Measurements from ENCODE around the gene LRRC75B. TPM values are rescaled to one million over a fixed set of nuclear protein-coding genes. Genes with fewer than 3 reads are reported as not detected.
"Not testable (repeated sequence)": the region's sequence is repeated elsewhere in the genome, so short reads cannot be mapped to it uniquely, and the experiment has no call there.

Gene LRRC75B
- total RNA-seq, 2 experiments from 2014 or later, result 0.25 TPM; not detected in 1

GRCh38 chr22:24599514-24599913 lies 6.6 kb upstream of the LRRC75B start:
- no peak overlapping the region for H3K4me3 Mint-ChIP-seq
- H3K9me3 Mint-ChIP-seq, result no peaks in the 10 kb centered on the region
- no peaks in the 10 kb centered on the region for H3K36me3 Mint-ChIP-seq (ENCODE audit: low read depth)
- H3K27me3 Mint-ChIP-seq (ENCODE audit: low read depth), result no peaks in the 10 kb centered on the region
- no peak for DNase-seq
- CTCF ChIA-PET, result no interaction called here
- intact Hi-C loops (cut with micrococcal nuclease), result no loop called here
- peaks cover 17% of the 10 kb centered on the region for H3K4me1 Mint-ChIP-seq (ENCODE audit: low read depth)
- H3K27ac Mint-ChIP-seq, result no peak overlapping the region

- CTCF ChIA-PET; H3K36me3 Mint-ChIP-seq (ENCODE audit: low read depth); H3K4me1 Mint-ChIP-seq (ENCODE audit: low read depth); H3K27me3 Mint-ChIP-seq (ENCODE audit: low read depth); DNase-seq; H3K4me3 Mint-ChIP-seq; intact Hi-C loops (cut with micrococcal nuclease); H3K9me3 Mint-ChIP-seq; H3K27ac Mint-ChIP-seq: not testable (repeated sequence)
These were observed 4.2 kb upstream of the LRRC75B start for GRCh38 chr22:24597076-24597475.

- Mint-ChIP-seq H3K27me3 (ENCODE audit: low read depth) (peaks cover 9% of the 10 kb centered on the region), H3K9me3 (no peaks in the 10 kb centered on the region), H3K4me3 (no peak overlapping the region), H3K4me1 (ENCODE audit: low read depth) (peaks cover 4% of the 10 kb centered on the region), H3K27ac (no peak overlapping the region), H3K36me3 (ENCODE audit: low read depth) (no peaks in the 10 kb centered on the region)
- intact Hi-C loops (cut with micrococcal nuclease), result no loop called here
- CTCF ChIA-PET, result no interaction called here
- no peak for DNase-seq
These were observed 3.0 kb upstream of the LRRC75B start for GRCh38 chr22:24595863-24596262.

GRCh38 chr22:24595228-24595627 lies 2.4 kb upstream of the LRRC75B start:
- Mint-ChIP-seq H3K36me3 (ENCODE audit: low read depth) (no peaks in the 10 kb centered on the region), H3K4me3 (no peak overlapping the region), H3K27me3 (ENCODE audit: low read depth) (peaks cover 13% of the 10 kb centered on the region), H3K4me1 (ENCODE audit: low read depth) (peaks cover 4% of the 10 kb centered on the region), H3K27ac (no peak overlapping the region), H3K9me3 (no peaks in the 10 kb centered on the region)
- CTCF ChIA-PET, result no interaction called here
- DNase-seq, result no peak
- intact Hi-C loops (cut with micrococcal nuclease), result no loop called here

- intact Hi-C loops (cut with micrococcal nuclease), result no loop called here
- CTCF ChIA-PET, result no interaction called here
- no peaks in the 10 kb centered on the region for H3K9me3 Mint-ChIP-seq
- no peak overlapping the region for H3K4me3 Mint-ChIP-seq
- H3K36me3 Mint-ChIP-seq (ENCODE audit: low read depth), result no peaks in the 10 kb centered on the region
- no peak for DNase-seq
- H3K27me3 Mint-ChIP-seq (ENCODE audit: low read depth), result peaks cover 13% of the 10 kb centered on the region
- H3K27ac Mint-ChIP-seq, result no peak overlapping the region
- peaks cover 4% of the 10 kb centered on the region for H3K4me1 Mint-ChIP-seq (ENCODE audit: low read depth)
These were observed 1.8 kb upstream of the LRRC75B start for GRCh38 chr22:24594569-24595120.

- Mint-ChIP-seq H3K4me3 (no peak overlapping the region), H3K36me3 (ENCODE audit: low read depth) (no peaks in the 10 kb centered on the region), H3K27ac (no peak overlapping the region), H3K9me3 (no peaks in the 10 kb centered on the region), H3K4me1 (ENCODE audit: low read depth) (peaks cover 4% of the 10 kb centered on the region), H3K27me3 (ENCODE audit: low read depth) (peaks cover 13% of the 10 kb centered on the region)
- DNase-seq, result no peak
- intact Hi-C loops (cut with micrococcal nuclease), result no loop called here
- CTCF ChIA-PET, result interaction anchor here (0.6 kb wide), 1 partner anchor 359 kb away, joined by 3 read pairs; no protein-coding TSS in a partner anchor
These were observed 1.1 kb upstream of the LRRC75B start for GRCh38 chr22:24593836-24594568.

- H3K4me1 Mint-ChIP-seq (ENCODE audit: low read depth); H3K27ac Mint-ChIP-seq; DNase-seq; H3K9me3 Mint-ChIP-seq; intact Hi-C loops (cut with micrococcal nuclease); H3K36me3 Mint-ChIP-seq (ENCODE audit: low read depth): not testable (repeated sequence)
- Mint-ChIP-seq H3K27me3 (ENCODE audit: low read depth) (peaks cover 13% of the 10 kb centered on the region), H3K4me3 (peak overlapping the region; percentile 18)
- CTCF ChIA-PET, result interaction anchor here (0.6 kb wide), 1 partner anchor 359 kb away, joined by 3 read pairs; no protein-coding TSS in a partner anchor
These were observed 624 bp upstream of the LRRC75B start for GRCh38 chr22:24593559-24593835.

GRCh38 chr22:24592058-24592850 lies 619 bp downstream of the LRRC75B start:
- Mint-ChIP-seq H3K4me3 (peak overlapping the region; percentile 72), H3K27ac (no peak overlapping the region), H3K27me3 (ENCODE audit: low read depth) (peaks cover 13% of the 10 kb centered on the region), H3K36me3 (ENCODE audit: low read depth) (no peaks in the 10 kb centered on the region), H3K4me1 (ENCODE audit: low read depth) (peaks cover 4% of the 10 kb centered on the region), H3K9me3 (no peaks in the 10 kb centered on the region)
- CTCF ChIA-PET, result no interaction called here
- no peak for DNase-seq
- intact Hi-C loops (cut with micrococcal nuclease), result no loop called here

GRCh38 chr22:24591286-24591830 lies 1.5 kb downstream of the LRRC75B start:
- intact Hi-C loops (cut with micrococcal nuclease), result no loop called here
- Mint-ChIP-seq H3K36me3 (ENCODE audit: low read depth) (no peaks in the 10 kb centered on the region), H3K4me1 (ENCODE audit: low read depth) (peaks cover 4% of the 10 kb centered on the region), H3K4me3 (no peak overlapping the region), H3K27ac (no peak overlapping the region), H3K27me3 (ENCODE audit: low read depth) (peaks cover 13% of the 10 kb centered on the region), H3K9me3 (no peaks in the 10 kb centered on the region)
- no peak for DNase-seq
- CTCF ChIA-PET, result no interaction called here

- Mint-ChIP-seq H3K4me3 (no peak overlapping the region), H3K4me1 (ENCODE audit: low read depth) (peaks cover 4% of the 10 kb centered on the region)
These were observed 2.2 kb downstream of the LRRC75B start for GRCh38 chr22:24590596-24591173.

GRCh38 chr22:24589518-24590030 lies 3.3 kb downstream of the LRRC75B start:
- Mint-ChIP-seq H3K4me3 (no peak overlapping the region), H3K36me3 (ENCODE audit: low read depth) (no peaks in the 10 kb centered on the region), H3K9me3 (no peaks in the 10 kb centered on the region), H3K27ac (no peak overlapping the region), H3K4me1 (ENCODE audit: low read depth) (peaks cover 4% of the 10 kb centered on the region), H3K27me3 (ENCODE audit: low read depth) (peaks cover 13% of the 10 kb centered on the region)
- intact Hi-C loops (cut with micrococcal nuclease), result no loop called here
- CTCF ChIA-PET, result no interaction called here
- no peak for DNase-seq

More at GRCh38 chr22:24590596-24591173, 2.2 kb downstream of the LRRC75B start:
- H3K36me3 Mint-ChIP-seq (ENCODE audit: low read depth), result no peaks in the 10 kb centered on the region
- CTCF ChIA-PET, result no interaction called here
- peaks cover 13% of the 10 kb centered on the region for H3K27me3 Mint-ChIP-seq (ENCODE audit: low read depth)
- no peak overlapping the region for H3K27ac Mint-ChIP-seq
- no peak for DNase-seq
- intact Hi-C loops (cut with micrococcal nuclease), result no loop called here
- H3K9me3 Mint-ChIP-seq, result no peaks in the 10 kb centered on the region

- Mint-ChIP-seq H3K27me3 (ENCODE audit: low read depth) (peaks cover 13% of the 10 kb centered on the region), H3K36me3 (ENCODE audit: low read depth) (no peaks in the 10 kb centered on the region), H3K9me3 (no peaks in the 10 kb centered on the region), H3K4me3 (no peak overlapping the region), H3K27ac (no peak overlapping the region), H3K4me1 (ENCODE audit: low read depth) (peaks cover 4% of the 10 kb centered on the region)
- no peak for DNase-seq
- intact Hi-C loops (cut with micrococcal nuclease), result no loop called here
- CTCF ChIA-PET, result no interaction called here
These were observed 4.0 kb downstream of the LRRC75B start for GRCh38 chr22:24588757-24589481.
